ENCODE data around the gene MFNG.

MFNG gene

GRCh38 chr22:37481347-37481907 lies 4.8 kb downstream of the MFNG start:
- no peak for TF ChIP-seq CTCF (conservative IDR thresholded peaks at IDR 0.05; ENCODE audit: low read depth, low read length)
- no peak for DNase-seq (ENCODE audit: low read depth)
- no peak overlapping the region for H3K4me3 ChIP-seq (ENCODE audit: low read depth, low read length)

- no peak for TF ChIP-seq CTCF (conservative IDR thresholded peaks at IDR 0.05; ENCODE audit: low read depth, low read length)
These were observed 5.5 kb downstream of the MFNG start for GRCh38 chr22:37480387-37481346.

DNA sequence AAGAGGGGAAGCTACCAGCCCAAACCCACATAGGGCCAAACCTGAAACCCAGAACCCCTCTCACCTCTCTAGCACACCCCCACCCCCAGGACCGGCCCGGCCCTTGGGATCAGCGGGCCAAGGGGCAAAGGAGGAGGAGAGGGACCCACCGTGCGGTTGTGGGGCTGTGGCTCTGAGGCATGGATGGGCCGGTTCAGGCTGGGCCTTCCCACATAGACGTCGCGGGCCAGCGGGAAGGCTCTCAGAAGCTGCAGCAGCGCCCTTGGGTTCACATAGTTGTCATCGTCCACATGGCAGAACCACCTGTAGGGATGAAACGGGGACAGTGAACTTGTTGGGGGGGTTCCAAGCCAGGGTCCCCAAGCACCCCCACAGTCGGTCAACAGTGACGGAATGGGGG lies 7.0 kb downstream of the MFNG start:
- TF ChIP-seq CTCF (conservative IDR thresholded peaks at IDR 0.05; ENCODE audit: low read depth, low read length), result no peak
- no peak for DNase-seq (ENCODE audit: low read depth)
- no peak overlapping the region for H3K4me3 ChIP-seq (ENCODE audit: low read depth, low read length)

More at GRCh38 chr22:37480387-37481346, 5.5 kb downstream of the MFNG start:
- no peak for DNase-seq (ENCODE audit: low read depth)
- H3K4me3 ChIP-seq (ENCODE audit: low read depth, low read length), result no peak overlapping the region

- DNase-seq (ENCODE audit: low read depth), result no peak
- TF ChIP-seq CTCF (conservative IDR thresholded peaks at IDR 0.05; ENCODE audit: low read depth, low read length), result no peak
- no peak overlapping the region for H3K4me3 ChIP-seq (ENCODE audit: low read depth, low read length)
These were observed 9.5 kb downstream of the MFNG start for GRCh38 chr22:37476389-37477329.

DNA sequence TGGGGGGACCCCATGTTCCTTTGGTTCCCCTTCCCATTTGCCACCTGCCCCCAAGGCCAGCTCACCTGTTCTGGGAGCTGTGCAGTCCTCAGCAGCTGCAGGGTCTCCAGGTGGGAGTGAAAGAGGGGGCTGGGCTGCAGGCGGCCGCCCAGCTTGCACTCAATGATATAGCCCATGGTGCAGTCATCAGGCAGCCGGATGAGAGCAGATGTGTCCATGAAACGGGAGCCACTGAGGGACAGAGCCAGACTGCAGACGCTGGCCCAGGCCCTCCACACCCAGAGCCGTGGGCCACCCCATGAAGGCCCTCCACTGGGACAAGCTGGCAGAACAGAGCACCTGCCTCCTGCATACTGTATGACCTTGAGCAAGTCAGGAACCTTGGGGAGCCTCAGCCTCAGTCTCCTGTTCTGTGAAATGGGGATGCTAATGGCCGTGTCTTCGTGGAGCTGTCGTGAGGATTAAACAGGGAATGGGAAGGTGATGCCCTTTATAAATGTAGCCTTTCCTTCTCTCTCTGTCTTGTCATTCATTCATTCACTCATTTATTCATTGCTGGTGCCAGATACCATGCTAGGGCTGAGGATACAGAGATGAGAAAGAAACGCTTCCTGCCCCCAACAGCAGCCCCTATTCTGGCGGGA lies 11.6 kb downstream of the MFNG start:
- DNase-seq (ENCODE audit: low read depth), result no peak
- H3K4me3 ChIP-seq (ENCODE audit: low read depth, low read length), result no peak overlapping the region
- TF ChIP-seq CTCF (conservative IDR thresholded peaks at IDR 0.05; ENCODE audit: low read depth, low read length), result no peak

DNA sequence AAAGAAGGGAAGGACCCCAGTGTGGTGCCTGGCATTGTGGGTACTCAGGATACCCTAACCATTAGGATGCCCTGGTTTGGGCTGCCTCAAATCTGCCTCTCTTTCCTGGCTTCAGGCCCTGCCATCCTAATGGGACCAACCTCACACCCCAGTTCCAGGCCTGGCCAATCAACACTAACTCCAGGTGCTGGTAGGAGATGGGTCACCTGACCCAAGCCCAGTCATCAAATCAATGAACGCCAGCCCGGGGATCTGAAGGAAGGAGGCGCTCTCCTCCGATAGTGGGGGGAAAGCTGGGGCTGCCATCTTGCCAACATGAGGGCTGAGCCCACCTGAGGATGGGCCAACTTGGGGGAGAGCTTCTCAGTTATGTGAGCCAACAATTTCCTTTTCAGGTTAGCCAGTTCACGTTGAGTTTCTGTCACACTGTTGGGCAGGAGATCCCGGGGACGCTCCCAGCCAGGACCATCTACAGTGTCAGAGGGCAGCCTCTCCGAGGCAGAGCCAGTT lies 12.7 kb downstream of the MFNG start:
- DNase-seq (ENCODE audit: low read depth), result no peak
- no peak overlapping the region for H3K4me3 ChIP-seq (ENCODE audit: low read depth, low read length)
- TF ChIP-seq CTCF (conservative IDR thresholded peaks at IDR 0.05; ENCODE audit: low read depth, low read length), result no peak
